GM12875 (cell line): ENCODE results near the gene RFX1.
"Not testable (repeated sequence)": the region's sequence is repeated elsewhere in the genome, so short reads cannot be mapped to it uniquely, and the experiment has no call there.

Experiments
- H3K4me3 ChIP-seq: one replicate; pipeline ENCODE4 v1.5.1; 2011; ENCODE audit warnings: low read depth, low read length, control low read depth
- TF ChIP-seq, protein P1 (sequence below): IDR thresholded peaks from 2 replicates; pipeline ENCODE4 v1.5.1; 2011; ENCODE audit warnings: low read depth, mild to moderate bottlenecking, control low read depth, inconsistent platforms, low read length, moderate library complexity, borderline replicate concordance; ENCODE audit not compliant: insufficient read depth

Gene RFX1

DNA sequence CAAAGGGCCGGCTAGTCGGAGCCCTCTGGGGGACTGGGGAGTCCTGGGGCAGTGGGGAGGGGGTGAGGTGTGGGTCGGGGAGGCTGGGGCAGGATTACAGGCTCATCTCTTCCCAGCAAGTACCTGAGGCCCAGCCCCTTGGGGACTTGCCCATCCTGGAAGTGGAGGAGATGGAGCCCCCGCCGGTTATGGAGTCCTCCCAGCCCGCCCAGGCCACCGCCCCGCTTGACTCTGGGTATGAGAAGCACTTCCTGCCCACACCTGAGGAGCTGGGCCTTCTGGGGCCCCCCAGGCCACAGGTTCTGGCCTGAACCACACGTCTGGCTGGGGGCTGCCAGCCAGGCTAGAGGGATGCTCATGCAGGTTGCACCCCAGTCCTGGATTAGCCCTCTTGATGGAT, 45.9 kb upstream of the RFX1 start:
- H3K4me3 ChIP-seq, result no peak overlapping the region
- TF ChIP-seq, protein P1, sequence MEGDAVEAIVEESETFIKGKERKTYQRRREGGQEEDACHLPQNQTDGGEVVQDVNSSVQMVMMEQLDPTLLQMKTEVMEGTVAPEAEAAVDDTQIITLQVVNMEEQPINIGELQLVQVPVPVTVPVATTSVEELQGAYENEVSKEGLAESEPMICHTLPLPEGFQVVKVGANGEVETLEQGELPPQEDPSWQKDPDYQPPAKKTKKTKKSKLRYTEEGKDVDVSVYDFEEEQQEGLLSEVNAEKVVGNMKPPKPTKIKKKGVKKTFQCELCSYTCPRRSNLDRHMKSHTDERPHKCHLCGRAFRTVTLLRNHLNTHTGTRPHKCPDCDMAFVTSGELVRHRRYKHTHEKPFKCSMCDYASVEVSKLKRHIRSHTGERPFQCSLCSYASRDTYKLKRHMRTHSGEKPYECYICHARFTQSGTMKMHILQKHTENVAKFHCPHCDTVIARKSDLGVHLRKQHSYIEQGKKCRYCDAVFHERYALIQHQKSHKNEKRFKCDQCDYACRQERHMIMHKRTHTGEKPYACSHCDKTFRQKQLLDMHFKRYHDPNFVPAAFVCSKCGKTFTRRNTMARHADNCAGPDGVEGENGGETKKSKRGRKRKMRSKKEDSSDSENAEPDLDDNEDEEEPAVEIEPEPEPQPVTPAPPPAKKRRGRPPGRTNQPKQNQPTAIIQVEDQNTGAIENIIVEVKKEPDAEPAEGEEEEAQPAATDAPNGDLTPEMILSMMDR, result no peak

GRCh38 chr19:14050961-14051360, 44.8 kb upstream of the RFX1 start:
- not testable (repeated sequence) for H3K4me3 ChIP-seq

DNA sequence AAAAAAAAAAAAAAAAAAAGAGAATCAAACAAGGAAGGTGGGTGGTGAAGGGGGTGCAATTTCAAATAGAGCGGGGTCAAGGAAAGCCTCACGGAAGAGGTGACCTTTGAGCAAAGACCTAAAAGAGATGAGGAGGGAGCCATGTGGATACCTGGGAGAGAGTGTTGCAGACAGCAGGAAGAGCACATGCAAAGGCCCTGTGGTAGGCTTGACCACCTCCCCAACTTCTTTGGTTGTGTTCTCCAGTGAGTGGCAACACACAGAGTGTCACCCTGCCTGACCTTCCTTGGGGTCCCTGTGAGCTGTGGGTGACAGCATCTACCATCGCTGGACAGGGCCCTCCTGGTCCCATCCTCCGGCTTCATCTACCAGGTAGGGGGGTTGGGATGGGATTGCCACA, 44.4 kb upstream of the RFX1 start:
- TF ChIP-seq, protein P1, result no peak
- no peak overlapping the region for H3K4me3 ChIP-seq

DNA sequence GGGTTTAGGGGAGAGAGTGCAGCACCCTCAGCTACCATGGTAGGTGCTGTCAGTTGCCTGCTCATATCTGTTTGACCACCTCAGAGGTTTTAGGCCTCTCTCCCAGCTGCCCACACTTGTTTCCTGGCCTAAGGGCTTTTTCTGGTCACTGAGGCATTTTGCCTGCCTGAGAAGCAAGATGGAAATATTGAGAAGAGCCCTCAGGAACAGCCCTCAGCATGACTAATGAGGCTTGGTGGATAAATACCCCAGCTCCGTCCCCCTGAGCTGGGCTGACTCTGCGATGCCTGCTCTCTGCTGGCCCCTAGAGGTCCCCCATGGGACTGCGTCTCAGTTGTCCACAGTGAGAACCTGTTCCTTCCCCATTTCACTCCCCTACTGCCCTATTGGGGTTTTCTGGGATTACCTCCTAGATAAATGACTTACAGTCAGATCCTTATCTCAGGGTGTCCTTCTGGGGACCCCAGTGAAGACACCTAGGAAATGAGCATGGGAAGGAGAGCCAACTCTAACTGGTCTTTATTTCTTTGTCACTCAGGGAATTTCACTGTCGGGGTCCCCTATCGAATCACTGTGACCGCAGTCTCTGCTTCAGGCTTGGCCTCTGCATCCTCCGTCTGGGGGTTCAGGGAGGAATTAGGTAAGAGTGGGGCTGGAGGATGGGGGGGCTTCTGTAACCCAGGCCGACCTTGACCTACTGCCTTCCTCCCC, 42.5 kb upstream of the RFX1 start:
- TF ChIP-seq, protein P1, result peak; percentile 92
- H3K4me3 ChIP-seq, result no peak overlapping the region

DNA sequence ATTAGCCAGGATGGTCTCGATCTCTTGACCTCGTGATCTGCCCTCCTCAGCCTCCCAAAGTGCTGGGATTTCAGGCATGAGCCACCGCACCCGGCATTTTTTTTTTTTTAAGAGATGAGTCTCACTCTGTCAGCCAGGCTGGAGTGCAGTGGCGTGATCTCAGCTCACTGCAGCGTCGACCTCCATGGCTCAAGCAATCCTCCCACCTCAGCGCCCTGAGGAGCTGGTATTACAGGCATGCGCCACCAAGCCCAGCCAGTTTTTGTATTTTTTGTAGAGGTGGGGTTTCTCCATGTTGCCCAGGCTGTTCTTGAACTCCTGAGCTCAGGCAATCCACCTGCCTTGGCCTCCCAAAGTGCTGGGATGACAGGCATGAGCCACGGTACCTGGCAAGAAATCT, 41.7 kb upstream of the RFX1 start:
- H3K4me3 ChIP-seq, result not testable (repeated sequence)

DNA sequence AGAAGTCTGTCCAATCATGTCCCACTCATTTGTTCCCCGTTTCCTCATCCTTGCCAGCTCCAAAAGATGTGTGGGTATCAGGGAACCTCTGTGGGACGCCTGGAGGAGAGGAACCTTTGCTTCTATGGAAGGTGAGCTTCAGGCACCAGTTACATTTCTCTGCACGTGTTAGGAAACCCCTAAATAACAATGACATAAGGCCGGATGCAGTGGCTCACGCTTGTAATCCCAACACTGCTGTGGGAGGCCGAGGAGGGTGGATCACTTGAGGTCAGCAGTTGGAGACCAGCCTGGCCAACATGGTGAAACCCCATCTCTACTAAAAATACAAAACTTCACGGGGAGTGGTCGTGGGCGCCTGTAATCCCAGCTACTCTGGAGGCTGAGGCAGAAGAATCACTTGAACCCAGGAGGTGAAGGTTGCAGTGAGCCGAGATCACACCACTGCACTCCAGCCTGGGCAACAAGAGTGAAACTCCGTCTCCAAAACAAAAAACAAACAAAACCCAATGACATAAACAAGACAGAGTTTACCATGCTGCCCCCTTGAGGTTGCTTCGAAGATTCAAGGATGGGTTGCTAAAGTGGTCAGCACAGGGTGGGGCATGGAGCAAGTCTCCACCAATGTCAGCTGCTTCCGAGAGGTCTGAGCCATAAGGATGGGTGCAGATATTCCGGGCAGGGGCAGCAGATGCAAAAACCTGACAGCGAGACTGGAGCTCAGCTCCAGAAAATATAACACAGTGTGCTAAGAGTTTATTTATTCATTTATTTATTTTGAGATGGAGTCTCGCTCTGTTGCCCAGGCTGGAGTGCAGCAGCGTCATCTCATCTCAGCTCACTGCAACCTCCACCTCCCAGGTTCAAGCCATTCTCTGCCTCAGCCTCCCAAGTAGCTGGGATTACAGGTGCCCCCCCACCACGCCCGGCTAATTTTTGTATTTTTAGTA, 36.8 kb upstream of the RFX1 start:
- TF ChIP-seq, protein P1, result peak; percentile 59

GRCh38 chr19:14039181-14039580, 33.1 kb upstream of the RFX1 start:
- H3K4me3 ChIP-seq, result no peak overlapping the region
- TF ChIP-seq, protein P1, result no peak

More for the DNA sequence above, 36.8 kb upstream of the RFX1 start:
- H3K4me3 ChIP-seq, result not testable (repeated sequence)

DNA sequence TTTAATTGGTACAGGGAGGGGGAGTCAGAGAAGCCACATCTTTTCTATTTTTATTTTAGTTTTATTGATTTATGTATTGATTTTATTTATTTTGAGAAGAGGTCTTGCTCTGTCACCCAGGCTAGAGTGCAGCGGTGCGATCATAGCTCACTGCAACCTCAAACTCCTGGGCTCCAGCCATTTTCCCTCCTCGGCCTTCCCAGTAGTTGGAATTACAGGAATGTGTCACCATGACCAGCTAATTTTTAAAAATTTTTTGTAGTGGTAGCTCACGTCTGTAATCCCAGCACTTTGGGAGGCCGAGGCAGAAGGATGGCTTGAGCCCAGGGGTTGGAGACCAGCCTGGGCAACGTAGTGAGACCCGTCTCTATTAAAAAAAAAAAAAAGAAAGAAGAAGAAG, 29.6 kb upstream of the RFX1 start:
- no peak overlapping the region for H3K4me3 ChIP-seq
- TF ChIP-seq, protein P1, result no peak

DNA sequence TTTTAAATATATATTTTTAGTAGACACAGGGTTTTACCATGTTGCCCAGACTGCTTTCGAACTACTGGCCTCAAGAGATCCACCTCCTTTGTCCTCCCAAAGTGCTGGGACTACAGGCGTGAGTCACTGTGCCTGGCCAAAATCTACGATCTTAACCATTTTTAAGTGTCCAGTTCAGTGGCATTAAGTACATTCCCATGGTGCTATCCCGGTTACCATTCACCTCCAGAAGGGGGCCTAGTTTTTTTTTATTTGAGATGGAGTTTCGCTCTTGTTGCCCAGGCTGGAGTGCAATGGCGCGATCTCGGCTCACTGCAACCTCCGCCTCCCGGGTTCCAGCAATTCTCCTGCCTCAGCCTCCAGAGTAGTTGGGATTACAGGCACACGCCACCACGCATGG, 29.0 kb upstream of the RFX1 start:
- H3K4me3 ChIP-seq, result not testable (repeated sequence)
